NB4 (cell line): Measurements from ENCODE around the gene ATXN7.

ENCODE experiments used
- DNase-seq: peaks from one replicate; pipeline ENCODE4 v3.0.0; 2010; ENCODE audit warnings: low read depth
- H3K4me3 ChIP-seq: one replicate; pipeline ENCODE4 v1.5.1; 2011; ENCODE audit warnings: mild to moderate bottlenecking, low read depth, low read length, moderate library complexity
- MYC ChIP-seq: IDR thresholded peaks from 2 replicates; pipeline ENCODE4 v1.6.1; 2011; ENCODE audit warnings: low read depth, low read length
- POLR2A ChIP-seq: IDR thresholded peaks from 2 replicates; pipeline ENCODE4 v1.6.1; 2011; ENCODE audit warnings: mild to moderate bottlenecking; ENCODE audit not compliant: insufficient read length; ENCODE audit errors: extremely low read depth
- TF ChIP-seq, protein P1 (sequence below): IDR thresholded peaks from one replicate; pipeline ENCODE4 v1.5.1; 2012; ENCODE audit warnings: low read depth, low read length
- TF ChIP-seq, protein P2 (sequence below): IDR thresholded peaks from 2 replicates; pipeline ENCODE4 v1.6.1; 2011; ENCODE audit warnings: low read depth, low read length

ATXN7 gene

GRCh38 chr3:64028754-64029153 is 165.1 kb downstream of the ATXN7 start:
- no peak for DNase-seq
- TF ChIP-seq, protein P1, sequence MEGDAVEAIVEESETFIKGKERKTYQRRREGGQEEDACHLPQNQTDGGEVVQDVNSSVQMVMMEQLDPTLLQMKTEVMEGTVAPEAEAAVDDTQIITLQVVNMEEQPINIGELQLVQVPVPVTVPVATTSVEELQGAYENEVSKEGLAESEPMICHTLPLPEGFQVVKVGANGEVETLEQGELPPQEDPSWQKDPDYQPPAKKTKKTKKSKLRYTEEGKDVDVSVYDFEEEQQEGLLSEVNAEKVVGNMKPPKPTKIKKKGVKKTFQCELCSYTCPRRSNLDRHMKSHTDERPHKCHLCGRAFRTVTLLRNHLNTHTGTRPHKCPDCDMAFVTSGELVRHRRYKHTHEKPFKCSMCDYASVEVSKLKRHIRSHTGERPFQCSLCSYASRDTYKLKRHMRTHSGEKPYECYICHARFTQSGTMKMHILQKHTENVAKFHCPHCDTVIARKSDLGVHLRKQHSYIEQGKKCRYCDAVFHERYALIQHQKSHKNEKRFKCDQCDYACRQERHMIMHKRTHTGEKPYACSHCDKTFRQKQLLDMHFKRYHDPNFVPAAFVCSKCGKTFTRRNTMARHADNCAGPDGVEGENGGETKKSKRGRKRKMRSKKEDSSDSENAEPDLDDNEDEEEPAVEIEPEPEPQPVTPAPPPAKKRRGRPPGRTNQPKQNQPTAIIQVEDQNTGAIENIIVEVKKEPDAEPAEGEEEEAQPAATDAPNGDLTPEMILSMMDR, result no peak
- TF ChIP-seq MYC (no peak), POLR2A (no peak)
- TF ChIP-seq, protein P2, sequence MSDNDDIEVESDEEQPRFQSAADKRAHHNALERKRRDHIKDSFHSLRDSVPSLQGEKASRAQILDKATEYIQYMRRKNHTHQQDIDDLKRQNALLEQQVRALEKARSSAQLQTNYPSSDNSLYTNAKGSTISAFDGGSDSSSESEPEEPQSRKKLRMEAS, result no peak
- no peak overlapping the region for H3K4me3 ChIP-seq

- TF ChIP-seq, protein P2, result no peak
- TF ChIP-seq, protein P1, result no peak
These were observed 165.6 kb downstream of the ATXN7 start for GRCh38 chr3:64029287-64029686.

DNA sequence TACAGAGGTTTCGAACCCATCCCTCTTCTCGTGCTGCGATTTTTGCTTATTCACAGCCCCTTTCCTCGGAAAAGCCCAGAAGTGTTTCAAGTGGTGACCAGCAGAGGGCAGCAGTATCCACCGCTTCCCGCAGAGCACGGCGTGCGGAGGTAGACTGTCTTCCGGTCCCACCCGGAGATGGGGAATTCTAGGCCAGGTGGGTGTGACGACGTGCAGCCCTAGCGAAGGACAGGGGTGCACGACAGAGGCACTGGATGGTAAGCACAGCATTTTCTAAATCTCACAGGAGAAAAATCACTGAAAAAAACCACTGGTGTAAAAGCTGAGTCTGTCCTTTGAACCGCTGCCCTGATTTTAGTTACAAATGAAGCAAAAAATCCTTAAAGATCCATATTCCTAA is 167.1 kb downstream of the ATXN7 start:
- TF ChIP-seq, protein P1, result peak; percentile 69
- TF ChIP-seq MYC (no peak), POLR2A (no peak)
- TF ChIP-seq, protein P2, result no peak
- peak; percentile 64 for DNase-seq
- H3K4me3 ChIP-seq, result no peak overlapping the region

More at GRCh38 chr3:64029287-64029686, 165.6 kb downstream of the ATXN7 start:
- no peak overlapping the region for H3K4me3 ChIP-seq
- no peak for DNase-seq

DNA sequence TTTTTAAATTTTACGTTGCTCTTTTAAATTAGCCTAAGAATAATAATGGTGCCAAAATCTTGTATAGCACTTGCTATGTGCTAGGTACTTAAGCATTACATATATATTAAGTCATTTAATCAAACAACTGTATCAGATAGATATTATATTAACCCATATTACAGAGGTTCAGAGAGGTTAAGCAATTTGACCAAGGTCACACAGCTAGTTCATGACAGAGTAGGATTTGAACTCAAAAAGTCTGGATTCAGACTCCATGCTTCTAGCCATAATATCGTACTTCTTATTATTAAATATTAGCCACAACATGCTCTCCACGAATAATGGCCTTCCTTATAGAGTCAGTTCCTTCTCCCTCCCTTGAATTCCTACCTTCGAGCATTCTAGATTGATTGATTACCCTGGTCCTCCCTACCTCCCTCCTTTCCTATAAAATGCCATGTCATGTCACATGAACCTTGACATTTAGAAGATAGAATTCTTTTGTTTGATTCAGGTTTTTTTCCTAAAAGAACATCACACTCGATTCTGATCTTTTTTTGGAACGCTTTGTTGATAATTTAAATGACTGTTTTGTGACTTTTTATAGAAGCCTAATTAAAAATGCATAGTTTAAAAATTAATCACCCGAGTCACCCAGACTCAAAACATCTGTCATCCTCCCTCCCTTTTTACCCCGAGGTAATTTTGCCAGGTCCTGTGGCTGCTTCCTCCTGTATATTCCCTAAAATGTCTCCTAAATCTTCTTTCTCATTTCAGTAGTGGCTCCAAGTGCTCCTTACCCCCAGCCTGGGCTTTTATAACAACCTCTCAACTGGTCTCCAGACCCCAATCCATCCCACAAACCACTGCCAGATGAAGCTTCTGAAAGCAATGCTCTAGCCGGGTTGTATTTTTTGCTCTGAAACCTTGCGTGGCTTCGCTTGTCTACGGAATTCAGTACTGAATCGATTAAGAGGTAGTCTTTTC is 168.2 kb downstream of the ATXN7 start:
- TF ChIP-seq MYC (no peak), POLR2A (no peak)
- TF ChIP-seq, protein P2, result no peak
- TF ChIP-seq, protein P1, result no peak
- no peak overlapping the region for H3K4me3 ChIP-seq
- DNase-seq, result no peak

DNA sequence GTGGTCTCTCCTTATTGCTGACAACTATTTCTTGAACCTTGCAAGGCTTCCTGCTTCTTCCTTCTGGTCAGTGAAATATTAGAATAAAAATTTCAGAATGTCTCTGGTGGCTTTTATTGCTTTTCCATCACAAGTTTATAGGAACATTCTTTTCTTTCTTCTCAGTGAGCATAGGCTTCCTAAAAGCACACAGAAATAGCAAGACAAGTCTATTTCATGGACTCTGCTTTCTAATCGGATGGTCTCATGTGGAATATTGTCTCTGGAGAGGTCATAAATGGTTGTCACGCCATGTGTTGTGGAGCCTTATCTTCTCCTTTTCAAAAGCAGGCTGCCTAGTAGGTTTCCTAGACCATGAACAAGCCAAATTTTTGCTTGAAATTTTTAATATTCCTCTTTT is 169.4 kb downstream of the ATXN7 start:
- H3K4me3 ChIP-seq, result no peak overlapping the region
- DNase-seq, result no peak
- TF ChIP-seq, protein P2, result no peak
- TF ChIP-seq, protein P1, result no peak
- TF ChIP-seq MYC (no peak), POLR2A (no peak)
